ENCODE results near the gene SF3A2.

The SF3A2 gene

GRCh38 chr19:2207991-2208860 is 28.4 kb upstream of the SF3A2 start:
- DNase-seq: no peak

GRCh38 chr19:2208975-2209374 is 27.6 kb upstream of the SF3A2 start:
- DNase-seq: no peak

GRCh38 chr19:2209408-2209807 is 27.2 kb upstream of the SF3A2 start:
- no peak for DNase-seq

GRCh38 chr19:2210206-2210605 is 26.4 kb upstream of the SF3A2 start:
- no peak for DNase-seq

- DNase-seq: no peak
These were observed 25.5 kb upstream of the SF3A2 start for GRCh38 chr19:2210987-2211740.

GRCh38 chr19:2212861-2213711 is 23.5 kb upstream of the SF3A2 start:
- no peak for DNase-seq

- DNase-seq: no peak
These were observed 22.8 kb upstream of the SF3A2 start for GRCh38 chr19:2213799-2214198.

- DNase-seq: no peak
These were observed 22.4 kb upstream of the SF3A2 start for GRCh38 chr19:2214251-2214650.

- peak in 1 of 2 donors; percentile 23 for DNase-seq
These were observed 21.3 kb upstream of the SF3A2 start for GRCh38 chr19:2215281-2215751.

- DNase-seq: no peak
These were observed 20.0 kb upstream of the SF3A2 start for GRCh38 chr19:2216361-2217225.

- no peak for DNase-seq
These were observed 19.0 kb upstream of the SF3A2 start for GRCh38 chr19:2217591-2217990.

GRCh38 chr19:2219726-2220125 is 16.9 kb upstream of the SF3A2 start:
- DNase-seq: no peak

GRCh38 chr19:2221250-2221831 is 15.3 kb upstream of the SF3A2 start:
- DNase-seq: no peak

- DNase-seq: no peak
These were observed 14.7 kb upstream of the SF3A2 start for GRCh38 chr19:2221918-2222317.

- no peak for DNase-seq
These were observed 13.2 kb upstream of the SF3A2 start for GRCh38 chr19:2223391-2223790.

GRCh38 chr19:2223959-2224358 is 12.7 kb upstream of the SF3A2 start:
- DNase-seq: no peak

GRCh38 chr19:2224754-2225349 is 11.8 kb upstream of the SF3A2 start:
- no peak for DNase-seq

GRCh38 chr19:2225415-2226050 is 11.1 kb upstream of the SF3A2 start:
- DNase-seq: no peak

GRCh38 chr19:2226051-2226839 is 10.4 kb upstream of the SF3A2 start:
- no peak for DNase-seq

- no peak for DNase-seq
These were observed 9.7 kb upstream of the SF3A2 start for GRCh38 chr19:2226840-2227360.
